Vagina (tissue), 2 donors: Measurements from ENCODE around the gene INPP4A. TPM values are rescaled to one million over a fixed set of nuclear protein-coding genes. Genes with fewer than 3 reads are reported as not detected.

Experiments
- DNase-seq, 2 donors: peaks; one replicate each; pipeline ENCODE4 v3.0.0-alpha.2; 2017; ENCODE audit errors: extremely low spot score in 2 of 2
- H3K27ac ChIP-seq: fragments of 200-600 bp; sonication (generic); one replicate; pipeline ENCODE4 v1.5.1; 2019
- H3K27me3 ChIP-seq: fragments of 200-600 bp; sonication (generic); one replicate; pipeline ENCODE4 v1.5.1; 2019
- H3K36me3 ChIP-seq, 2 donors: fragments of 200-600 bp; sonication (generic); one replicate each; pipeline ENCODE4 v1.5.1; 2017 to 2019
- H3K4me1 ChIP-seq: fragments of 200-600 bp; sonication (generic); one replicate; pipeline ENCODE4 v1.5.1; 2019
- H3K4me3 ChIP-seq, 2 donors: fragments of 200-600 bp; sonication (generic); 1 replicate in 1 of 2; 2 replicates in 1 of 2; pipeline ENCODE4 v1.5.1; 2016 to 2019
- H3K9me3 ChIP-seq: fragments of 200-600 bp; sonication (generic); one replicate; pipeline ENCODE4 v1.5.1; 2019
- POLR2A ChIP-seq, 2 donors: fragments of 450-650 bp; IDR thresholded peaks; one replicate each; pipeline ENCODE4 v1.6.1; 2017; ENCODE audit warnings: antibody characterized with exemption in 2 of 2, mild to moderate bottlenecking in 2 of 2, moderate library complexity in 2 of 2
- POLR2AphosphoS5 ChIP-seq, 2 donors: sonication (generic); formaldehyde crosslinking; IDR thresholded peaks; one replicate each; pipeline ENCODE4 v1.9.0; 2017; ENCODE audit warnings: antibody characterized with exemption in 2 of 2, mild to moderate bottlenecking in 2 of 2, low read depth in 1 of 2; ENCODE audit not compliant: insufficient read depth in 1 of 2
- intact Hi-C: fragments of 100-400 bp; cut with DNase I; formaldehyde crosslinking; loops from one replicate; pipeline ENCODE4 v1.15.1; 2023
- total RNA-seq: library from RNA; depleted of rRNA; stranded (reverse); fragments of >200 nt; gene quantifications from one replicate; pipeline ENCODE4 v1.2.3, GENCODE V29; 2016
- TF ChIP-seq, protein P1 (sequence below), 3 experiments: fragments of 450-650 bp in 2 of 3; fragments of 200-600 bp in 1 of 3; sonication (generic) in 1 of 3; IDR thresholded peaks; one replicate each; pipeline ENCODE4 v1.5.1; 2017 to 2019; ENCODE audit warnings: antibody characterized with exemption in 3 of 3, mild to moderate bottlenecking in 2 of 3, moderate library complexity in 2 of 3

INPP4A gene
- total RNA-seq, 1 donor from 2014 or later, result 38.1 TPM

DNA sequence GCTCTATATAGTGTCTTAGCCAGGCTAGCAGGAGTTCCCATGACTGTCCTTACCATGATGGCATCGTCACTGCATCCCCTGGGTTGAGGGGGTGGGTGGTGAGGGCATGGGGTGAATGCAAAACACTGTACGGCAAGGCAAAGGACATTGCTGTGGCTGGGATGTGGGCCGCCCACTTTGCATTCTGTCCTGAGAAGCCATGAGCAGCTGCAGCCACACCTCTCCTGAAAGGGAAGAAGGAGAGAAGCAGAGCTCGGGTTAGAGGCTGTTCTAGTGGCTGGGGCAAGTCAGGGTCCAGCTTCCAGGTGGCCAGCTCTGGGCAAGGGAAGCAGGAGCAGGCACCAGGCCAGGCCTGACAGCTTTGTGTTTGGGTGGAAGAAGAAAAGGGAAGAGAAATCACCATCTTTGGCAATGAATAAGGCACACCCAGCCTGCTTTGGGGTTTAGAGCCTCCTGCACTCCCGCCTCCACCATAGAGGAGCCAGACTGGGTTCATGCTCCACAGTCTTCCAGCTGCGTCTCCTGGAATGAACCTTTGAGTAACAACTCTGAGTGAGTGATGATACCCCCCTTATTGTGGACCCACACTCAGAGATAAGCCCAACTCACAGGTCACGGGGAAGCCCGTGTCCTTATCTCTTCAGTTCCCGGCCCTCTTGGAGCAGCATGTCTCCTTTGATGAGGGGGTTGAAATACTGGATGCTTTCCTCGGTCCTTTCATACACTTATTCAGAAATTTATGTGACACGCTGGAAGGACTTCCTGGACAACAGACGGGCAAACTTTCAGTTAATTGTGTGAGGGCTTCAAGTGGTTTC is 63.4 kb downstream of the INPP4A start:
- DNase-seq, result no peak
- H3K9me3 ChIP-seq, result no peaks in the 10 kb centered on the region
- H3K27ac ChIP-seq, result no peak overlapping the region
- no peaks in the 10 kb centered on the region for H3K36me3 ChIP-seq
- no peak for TF ChIP-seq POLR2A (IDR thresholded peaks at IDR 0.05)
- TF ChIP-seq POLR2AphosphoS5 (IDR thresholded peaks at IDR 0.05; ENCODE audit: insufficient read depth in 1 of 2, low read depth in 1 of 2), result no peak
- TF ChIP-seq, protein P1, sequence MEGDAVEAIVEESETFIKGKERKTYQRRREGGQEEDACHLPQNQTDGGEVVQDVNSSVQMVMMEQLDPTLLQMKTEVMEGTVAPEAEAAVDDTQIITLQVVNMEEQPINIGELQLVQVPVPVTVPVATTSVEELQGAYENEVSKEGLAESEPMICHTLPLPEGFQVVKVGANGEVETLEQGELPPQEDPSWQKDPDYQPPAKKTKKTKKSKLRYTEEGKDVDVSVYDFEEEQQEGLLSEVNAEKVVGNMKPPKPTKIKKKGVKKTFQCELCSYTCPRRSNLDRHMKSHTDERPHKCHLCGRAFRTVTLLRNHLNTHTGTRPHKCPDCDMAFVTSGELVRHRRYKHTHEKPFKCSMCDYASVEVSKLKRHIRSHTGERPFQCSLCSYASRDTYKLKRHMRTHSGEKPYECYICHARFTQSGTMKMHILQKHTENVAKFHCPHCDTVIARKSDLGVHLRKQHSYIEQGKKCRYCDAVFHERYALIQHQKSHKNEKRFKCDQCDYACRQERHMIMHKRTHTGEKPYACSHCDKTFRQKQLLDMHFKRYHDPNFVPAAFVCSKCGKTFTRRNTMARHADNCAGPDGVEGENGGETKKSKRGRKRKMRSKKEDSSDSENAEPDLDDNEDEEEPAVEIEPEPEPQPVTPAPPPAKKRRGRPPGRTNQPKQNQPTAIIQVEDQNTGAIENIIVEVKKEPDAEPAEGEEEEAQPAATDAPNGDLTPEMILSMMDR (IDR thresholded peaks at IDR 0.05), result no peak
- intact Hi-C loops, result no loop called here
- H3K4me1 ChIP-seq, result peaks cover 27% of the 10 kb centered on the region
- no peaks in the 10 kb centered on the region for H3K27me3 ChIP-seq
- H3K4me3 ChIP-seq, result no peak overlapping the region

- no peaks in the 10 kb centered on the region for H3K9me3 ChIP-seq
- H3K27me3 ChIP-seq, result no peaks in the 10 kb centered on the region
- H3K27ac ChIP-seq, result no peak overlapping the region
- H3K36me3 ChIP-seq, result no peaks in the 10 kb centered on the region
- intact Hi-C loops, result no loop called here
- TF ChIP-seq POLR2A (IDR thresholded peaks at IDR 0.05), result no peak
- TF ChIP-seq, protein P1 (IDR thresholded peaks at IDR 0.05), result no peak
- TF ChIP-seq POLR2AphosphoS5 (IDR thresholded peaks at IDR 0.05; ENCODE audit: insufficient read depth in 1 of 2, low read depth in 1 of 2), result no peak
- no peak for DNase-seq
- H3K4me1 ChIP-seq, result peaks cover 22% of the 10 kb centered on the region
- no peak overlapping the region for H3K4me3 ChIP-seq
These were observed 64.0 kb downstream of the INPP4A start for GRCh38 chr2:98508709-98509066.

- H3K4me3 ChIP-seq, result no peak overlapping the region
- H3K9me3 ChIP-seq, result no peaks in the 10 kb centered on the region
- intact Hi-C loops, result no loop called here
- no peaks in the 10 kb centered on the region for H3K27me3 ChIP-seq
- no peak for DNase-seq
- no peak overlapping the region for H3K27ac ChIP-seq
- peaks cover 18% of the 10 kb centered on the region for H3K4me1 ChIP-seq
- no peak for TF ChIP-seq POLR2AphosphoS5 (IDR thresholded peaks at IDR 0.05; ENCODE audit: insufficient read depth in 1 of 2, low read depth in 1 of 2)
- no peak for TF ChIP-seq POLR2A (IDR thresholded peaks at IDR 0.05)
- TF ChIP-seq, protein P1 (IDR thresholded peaks at IDR 0.05), result no peak
- no peaks in the 10 kb centered on the region for H3K36me3 ChIP-seq
These were observed 65.1 kb downstream of the INPP4A start for GRCh38 chr2:98509542-98510321.

GRCh38 chr2:98510322-98510662 is 65.6 kb downstream of the INPP4A start:
- intact Hi-C loops, result no loop called here
- no peak overlapping the region for H3K27ac ChIP-seq
- no peaks in the 10 kb centered on the region for H3K9me3 ChIP-seq
- H3K4me3 ChIP-seq, result no peak overlapping the region
- no peak for TF ChIP-seq POLR2A (IDR thresholded peaks at IDR 0.05)
- TF ChIP-seq POLR2AphosphoS5 (IDR thresholded peaks at IDR 0.05; ENCODE audit: insufficient read depth in 1 of 2, low read depth in 1 of 2), result no peak
- TF ChIP-seq, protein P1 (IDR thresholded peaks at IDR 0.05), result no peak
- no peaks in the 10 kb centered on the region for H3K27me3 ChIP-seq
- H3K4me1 ChIP-seq, result peaks cover 18% of the 10 kb centered on the region
- DNase-seq, result no peak
- H3K36me3 ChIP-seq, result no peaks in the 10 kb centered on the region

DNA sequence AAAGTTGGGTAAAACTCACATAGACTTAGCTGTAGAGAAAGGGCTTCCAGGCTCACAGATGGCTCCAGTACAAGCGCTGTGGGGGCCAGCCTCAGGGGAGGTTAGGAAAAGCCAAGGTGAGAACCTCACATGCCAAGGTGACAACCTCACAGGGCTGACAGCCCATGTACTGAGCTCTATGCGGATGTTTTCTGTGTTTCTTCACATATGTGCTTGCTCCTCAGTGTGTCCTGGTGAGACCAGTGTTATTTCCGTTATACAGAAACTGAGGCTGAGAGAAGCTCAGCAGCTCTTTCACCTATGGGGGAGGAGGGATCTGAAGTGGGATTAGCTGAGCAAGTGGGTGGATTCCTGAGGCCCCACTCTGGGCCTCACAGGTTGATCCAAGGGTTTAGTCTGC is 67.3 kb downstream of the INPP4A start:
- peaks cover 21% of the 10 kb centered on the region for H3K4me1 ChIP-seq
- no peaks in the 10 kb centered on the region for H3K36me3 ChIP-seq
- H3K27ac ChIP-seq, result no peak overlapping the region
- DNase-seq, result no peak
- intact Hi-C loops, result no loop called here
- no peaks in the 10 kb centered on the region for H3K9me3 ChIP-seq
- no peak overlapping the region for H3K4me3 ChIP-seq
- no peaks in the 10 kb centered on the region for H3K27me3 ChIP-seq
- TF ChIP-seq, protein P1 (IDR thresholded peaks at IDR 0.05), result no peak
- TF ChIP-seq POLR2A (IDR thresholded peaks at IDR 0.05) (no peak), POLR2AphosphoS5 (IDR thresholded peaks at IDR 0.05; ENCODE audit: insufficient read depth in 1 of 2, low read depth in 1 of 2) (no peak)
